Measurements from ENCODE around the gene KRTAP17-1. TPM values are rescaled to one million over a fixed set of nuclear protein-coding genes. Genes with fewer than 3 reads are reported as not detected.

KRTAP17-1 gene
- total RNA-seq, 1 donor from 2014 or later: not detected

Other genes with a start within 250 kb of the KRTAP17-1 start
- not detected for gene KRTAP2-4, start 249.8 kb downstream of the KRTAP17-1 start, total RNA-seq
- not detected for gene KRTAP4-7, start 231.6 kb downstream of the KRTAP17-1 start, total RNA-seq
- not detected for gene KRTAP4-8, start 217.6 kb downstream of the KRTAP17-1 start, total RNA-seq
- not detected for gene KRTAP4-16, start 213.5 kb downstream of the KRTAP17-1 start, total RNA-seq
- gene KRTAP4-9, start 210.3 kb downstream of the KRTAP17-1 start, total RNA-seq: not detected
- not detected for gene KRTAP4-11, start 197.3 kb downstream of the KRTAP17-1 start, total RNA-seq
- not detected for gene KRTAP4-12, start 191.5 kb downstream of the KRTAP17-1 start, total RNA-seq
- gene KRTAP4-6, start 175.2 kb downstream of the KRTAP17-1 start, total RNA-seq: not detected
- gene KRTAP4-5, start 165.9 kb downstream of the KRTAP17-1 start, total RNA-seq: not detected
- not detected for gene KRTAP4-4, start 155.0 kb downstream of the KRTAP17-1 start, total RNA-seq
- gene KRTAP4-3, start 147.5 kb downstream of the KRTAP17-1 start, total RNA-seq: not detected
- not detected for gene KRTAP4-2, start 137.5 kb downstream of the KRTAP17-1 start, total RNA-seq
- not detected for gene KRTAP4-1, start 130.8 kb downstream of the KRTAP17-1 start, total RNA-seq
- not detected for gene KRTAP9-1, start 125.8 kb downstream of the KRTAP17-1 start, total RNA-seq
- not detected for gene KRTAP9-2, start 89.1 kb downstream of the KRTAP17-1 start, total RNA-seq
- gene KRTAP9-3, start 83.3 kb downstream of the KRTAP17-1 start, total RNA-seq: not detected
- not detected for gene KRTAP9-8, start 77.7 kb downstream of the KRTAP17-1 start, total RNA-seq
- gene KRTAP9-4, start 66.0 kb downstream of the KRTAP17-1 start, total RNA-seq: not detected
- not detected for gene KRTAP9-9, start 60.3 kb downstream of the KRTAP17-1 start, total RNA-seq
- gene KRTAP9-6, start 50.3 kb downstream of the KRTAP17-1 start, total RNA-seq: not detected
- not detected for gene KRTAP9-7, start 40.0 kb downstream of the KRTAP17-1 start, total RNA-seq
- gene KRTAP29-1, start 12.9 kb downstream of the KRTAP17-1 start, total RNA-seq: not detected
- gene KRTAP16-1, start 6.4 kb downstream of the KRTAP17-1 start, total RNA-seq: not detected
- gene KRT33A, start 35.1 kb upstream of the KRTAP17-1 start, total RNA-seq: not detected
- not detected for gene KRT33B, start 54.1 kb upstream of the KRTAP17-1 start, total RNA-seq
- not detected for gene KRT34, start 66.6 kb upstream of the KRTAP17-1 start, total RNA-seq
- not detected for gene KRT31, start 81.9 kb upstream of the KRTAP17-1 start, total RNA-seq
- not detected for gene KRT37, start 108.9 kb upstream of the KRTAP17-1 start, total RNA-seq
- gene KRT38, start 125.3 kb upstream of the KRTAP17-1 start, total RNA-seq: not detected
- not detected for gene KRT32, start 151.7 kb upstream of the KRTAP17-1 start, total RNA-seq
- gene KRT35, start 165.4 kb upstream of the KRTAP17-1 start, total RNA-seq: not detected
- not detected for gene KRT36, start 174.2 kb upstream of the KRTAP17-1 start, total RNA-seq
- not detected for gene KRT13, start 189.9 kb upstream of the KRTAP17-1 start, total RNA-seq
- gene KRT15, start 203.2 kb upstream of the KRTAP17-1 start, total RNA-seq: 0.15 TPM
- gene KRT19, start 212.6 kb upstream of the KRTAP17-1 start, total RNA-seq: 5.7 TPM